ENCODE data around the gene BCL11A. TPM values are rescaled to one million over a fixed set of nuclear protein-coding genes. Genes with fewer than 3 reads are reported as not detected.

The BCL11A gene
- total RNA-seq, 2 experiments from 2014 or later: 0.40 to 0.64 TPM

DNA sequence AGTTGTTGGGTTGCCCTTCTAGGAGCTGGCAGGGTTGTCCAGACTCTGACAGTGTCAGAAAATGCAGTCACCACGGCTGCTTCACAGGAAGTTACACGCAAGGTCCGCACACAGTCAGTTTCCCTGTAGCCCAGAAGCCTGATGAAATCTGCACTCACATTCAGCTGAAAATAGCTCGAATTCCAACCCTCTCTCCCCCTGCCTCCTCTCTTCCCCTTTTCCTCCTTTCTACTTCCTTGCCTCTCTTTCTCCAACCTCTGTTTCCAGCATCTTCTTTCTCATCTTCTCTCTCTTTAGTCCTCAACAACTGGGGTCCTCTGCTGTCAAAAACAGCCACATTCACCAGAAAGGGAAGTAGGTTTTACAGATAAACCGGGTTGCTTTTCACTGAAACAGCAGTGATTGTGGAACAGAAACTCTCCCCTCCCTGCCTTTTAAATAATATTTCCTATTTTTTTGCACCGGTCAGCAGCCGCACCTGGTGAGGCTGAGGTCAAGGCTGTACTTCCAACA lies 69.3 kb downstream of the BCL11A start:
- no peak overlapping the region for H3K27ac Mint-ChIP-seq
- POLR2A ChIA-PET: no interaction called here

DNA sequence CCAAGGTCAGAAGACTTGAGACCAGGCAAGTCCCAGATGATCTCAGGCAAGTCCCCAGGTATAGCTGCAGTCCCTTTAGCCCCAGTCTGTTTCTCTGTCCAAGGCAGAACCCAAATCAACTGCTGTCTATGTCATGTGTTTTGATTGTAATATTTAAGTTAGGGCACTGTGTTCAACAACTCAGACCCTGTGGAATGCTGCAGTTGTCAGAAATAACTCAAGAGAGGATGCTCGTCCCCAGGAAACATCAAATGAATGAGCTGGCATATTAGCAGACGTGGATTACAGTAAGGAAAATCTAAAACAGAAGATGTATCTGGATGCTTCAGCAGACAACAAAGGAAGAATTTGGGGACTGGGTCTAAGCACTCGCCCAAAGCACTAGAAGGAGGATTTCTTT lies 70.1 kb downstream of the BCL11A start:
- POLR2A ChIA-PET: no interaction called here
- no peak for DNase-seq
- Mint-ChIP-seq H3K4me3 (no peak overlapping the region), H3K9me3 (no peaks in the 10 kb centered on the region), H3K4me1 (peaks cover 8% of the 10 kb centered on the region), H3K27me3 (peaks cover 29% of the 10 kb centered on the region), H3K36me3 (no peaks in the 10 kb centered on the region), H3K27ac (no peak overlapping the region)
- ATAC-seq (ENCODE audit: low read depth): no peak

More for the DNA sequence above, 69.3 kb downstream of the BCL11A start:
- Mint-ChIP-seq H3K4me3 (no peak overlapping the region), H3K4me1 (peaks cover 8% of the 10 kb centered on the region), H3K27me3 (peaks cover 29% of the 10 kb centered on the region), H3K9me3 (no peaks in the 10 kb centered on the region), H3K36me3 (no peaks in the 10 kb centered on the region)
- no peak for DNase-seq
- ATAC-seq (ENCODE audit: low read depth): no peak

DNA sequence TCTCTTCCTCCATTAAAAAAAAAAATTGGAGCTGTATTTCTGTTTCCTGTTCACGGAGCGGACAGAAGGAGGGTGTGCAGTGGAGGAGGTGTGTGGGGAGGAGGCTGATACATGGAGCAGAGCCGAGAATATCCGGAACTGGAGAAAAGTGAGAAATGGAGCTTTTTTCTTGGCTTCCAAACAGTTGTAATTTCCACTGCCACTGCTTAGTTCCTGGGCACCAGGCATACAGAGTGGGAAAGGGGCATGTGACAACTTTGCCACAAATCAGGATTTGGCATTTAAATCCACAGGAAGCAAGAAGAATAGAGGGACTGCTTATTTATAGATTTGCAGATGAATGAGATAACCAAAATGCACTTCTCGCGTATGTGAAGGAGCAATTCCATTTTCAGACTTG lies 71.2 kb downstream of the BCL11A start:
- H3K36me3 Mint-ChIP-seq: no peaks in the 10 kb centered on the region
- no peak overlapping the region for H3K4me3 Mint-ChIP-seq
- no peak for ATAC-seq (ENCODE audit: low read depth)
- no peaks in the 10 kb centered on the region for H3K9me3 Mint-ChIP-seq
- H3K27ac Mint-ChIP-seq: no peak overlapping the region
- POLR2A ChIA-PET: no interaction called here
- H3K27me3 Mint-ChIP-seq: peaks cover 27% of the 10 kb centered on the region
- peaks cover 8% of the 10 kb centered on the region for H3K4me1 Mint-ChIP-seq
- DNase-seq: no peak

DNA sequence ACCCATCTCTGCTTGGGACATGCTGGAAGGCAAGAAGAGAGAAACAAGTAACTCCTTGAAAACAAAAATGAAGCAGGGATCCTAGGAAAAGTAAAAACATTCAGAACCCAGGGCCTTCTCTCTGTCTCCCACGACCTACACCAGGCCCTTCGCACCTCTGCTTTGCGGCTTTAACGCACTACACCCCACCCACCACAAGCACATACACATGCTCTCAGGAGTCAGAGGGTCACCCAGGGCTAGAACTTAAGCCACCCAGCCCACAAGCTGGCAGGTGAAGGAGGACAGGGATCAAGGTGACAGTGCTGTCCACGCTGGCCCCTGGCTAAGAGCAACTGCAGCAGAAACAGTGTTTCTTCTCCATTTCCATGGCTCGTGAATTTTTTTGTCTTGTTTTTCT lies 72.2 kb downstream of the BCL11A start:
- POLR2A ChIA-PET: interaction anchor here (0.7 kb wide), 1 partner anchor 17 kb away, joined by 3 read pairs; no protein-coding TSS in a partner anchor
- Mint-ChIP-seq H3K4me1 (peaks cover 8% of the 10 kb centered on the region), H3K36me3 (no peaks in the 10 kb centered on the region), H3K9me3 (no peaks in the 10 kb centered on the region), H3K4me3 (no peak overlapping the region), H3K27me3 (peaks cover 28% of the 10 kb centered on the region), H3K27ac (no peak overlapping the region)
- DNase-seq (no peak), ATAC-seq (ENCODE audit: low read depth) (no peak)

DNA sequence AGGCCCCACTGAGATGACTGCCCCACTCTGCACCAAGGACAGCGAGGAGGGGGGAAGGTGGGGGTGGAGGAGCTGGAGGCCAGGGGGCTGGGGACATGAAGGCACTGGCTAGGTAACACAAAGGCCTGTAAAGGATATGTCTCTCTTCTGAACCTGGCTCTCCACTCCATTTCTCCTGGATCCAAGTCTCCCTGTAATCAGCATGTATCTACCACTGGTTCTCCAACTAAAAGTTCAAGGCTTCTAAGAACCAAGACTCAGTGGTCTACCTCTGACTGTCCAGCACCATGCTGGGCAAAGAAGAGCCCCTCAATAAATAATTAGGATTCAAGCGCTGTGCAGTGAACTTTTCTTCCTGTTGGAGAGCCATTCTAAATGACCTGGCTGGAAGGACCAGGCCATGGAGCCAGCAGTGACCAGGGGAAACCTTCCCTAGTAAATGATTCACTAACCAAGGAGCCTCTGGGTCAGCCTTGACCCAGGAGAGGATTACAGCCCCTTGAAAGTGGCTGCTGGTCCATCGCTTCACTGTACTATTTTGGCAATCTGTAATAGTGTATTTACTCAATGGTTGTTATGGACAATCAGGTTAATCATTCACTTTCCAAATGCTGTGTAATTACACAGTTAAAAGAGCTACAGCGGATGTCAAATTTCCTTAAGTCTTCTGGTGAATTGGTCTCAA lies 73.2 kb downstream of the BCL11A start:
- Mint-ChIP-seq H3K27me3 (peaks cover 26% of the 10 kb centered on the region), H3K9me3 (no peaks in the 10 kb centered on the region), H3K27ac (no peak overlapping the region), H3K36me3 (no peaks in the 10 kb centered on the region), H3K4me1 (peaks cover 8% of the 10 kb centered on the region), H3K4me3 (no peak overlapping the region)
- ATAC-seq (ENCODE audit: low read depth) (no peak), DNase-seq (no peak)
- POLR2A ChIA-PET: no interaction called here

DNA sequence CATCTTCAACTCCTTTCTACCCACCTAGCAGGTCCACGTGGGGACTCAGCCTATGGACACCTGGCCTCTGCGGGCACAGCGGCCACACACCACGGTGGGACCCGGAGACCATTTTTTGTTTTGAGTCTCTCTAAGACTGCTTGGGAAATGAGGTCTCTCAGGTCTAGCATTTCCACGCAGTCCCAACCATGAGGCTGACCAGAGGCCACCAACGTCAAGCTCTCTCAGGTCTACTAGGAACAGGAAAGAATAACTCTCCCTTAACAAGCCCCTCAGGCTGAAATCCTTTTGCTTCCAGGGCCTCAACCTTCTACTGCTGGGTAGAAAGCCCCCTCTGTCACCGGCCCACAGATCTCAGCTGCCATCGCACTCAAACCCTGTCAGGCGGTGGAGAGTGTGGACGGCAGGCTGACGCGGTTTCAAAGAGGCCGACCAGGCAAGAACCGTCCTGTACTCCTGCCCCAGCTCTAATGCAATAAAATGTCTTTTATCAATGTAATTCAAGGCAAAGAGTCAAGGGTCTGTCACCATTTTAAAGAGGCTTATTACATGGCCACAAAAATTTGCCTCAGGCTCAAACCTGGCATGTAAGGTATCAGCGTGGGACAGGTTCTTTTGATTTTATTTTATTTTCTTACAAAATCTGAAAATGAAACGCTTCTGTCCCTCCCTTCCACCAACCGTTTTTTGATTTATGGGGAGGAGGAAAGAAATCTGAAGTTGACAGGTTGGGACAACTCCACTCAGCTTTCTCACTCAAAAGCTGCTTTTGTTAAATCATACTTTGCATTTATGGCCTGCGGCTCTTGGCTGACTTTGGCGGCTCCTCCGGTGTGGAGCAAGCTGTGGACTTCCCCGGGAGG lies 74.0 kb downstream of the BCL11A start:
- no peak overlapping the region for H3K27ac Mint-ChIP-seq
- H3K4me1 Mint-ChIP-seq: peaks cover 7% of the 10 kb centered on the region
- no peak overlapping the region for H3K4me3 Mint-ChIP-seq
- H3K36me3 Mint-ChIP-seq: no peaks in the 10 kb centered on the region
- no peak for ATAC-seq (ENCODE audit: low read depth)
- no peaks in the 10 kb centered on the region for H3K9me3 Mint-ChIP-seq
- peaks cover 24% of the 10 kb centered on the region for H3K27me3 Mint-ChIP-seq
- POLR2A ChIA-PET: no interaction called here
- DNase-seq: no peak

DNA sequence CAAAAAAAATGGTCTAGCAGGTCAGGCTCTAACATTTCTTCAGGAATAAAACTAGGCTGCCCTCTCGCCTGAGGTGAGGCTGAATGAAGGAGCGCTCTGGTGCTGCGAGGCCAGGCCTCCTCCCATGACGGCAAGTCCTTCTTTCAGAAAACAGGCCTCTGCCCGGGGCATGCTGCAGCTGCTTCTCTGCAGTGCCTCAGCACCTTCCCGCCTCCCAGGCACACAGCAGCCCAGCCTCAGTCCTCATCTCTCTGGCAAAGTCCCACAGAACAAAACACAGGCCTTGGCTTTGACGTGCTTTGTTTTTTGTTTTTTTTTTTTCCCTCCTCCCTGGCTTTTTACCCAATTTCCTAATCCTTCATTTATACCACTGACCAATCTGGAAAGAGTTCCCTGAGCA lies 74.8 kb downstream of the BCL11A start:
- no peaks in the 10 kb centered on the region for H3K36me3 Mint-ChIP-seq
- H3K4me1 Mint-ChIP-seq: peaks cover 4% of the 10 kb centered on the region
- no peak overlapping the region for H3K4me3 Mint-ChIP-seq
- H3K27me3 Mint-ChIP-seq: peaks cover 22% of the 10 kb centered on the region
- no peaks in the 10 kb centered on the region for H3K9me3 Mint-ChIP-seq
- no peak overlapping the region for H3K27ac Mint-ChIP-seq
- ATAC-seq (ENCODE audit: low read depth) (no peak), DNase-seq (no peak)
- POLR2A ChIA-PET: no interaction called here

DNA sequence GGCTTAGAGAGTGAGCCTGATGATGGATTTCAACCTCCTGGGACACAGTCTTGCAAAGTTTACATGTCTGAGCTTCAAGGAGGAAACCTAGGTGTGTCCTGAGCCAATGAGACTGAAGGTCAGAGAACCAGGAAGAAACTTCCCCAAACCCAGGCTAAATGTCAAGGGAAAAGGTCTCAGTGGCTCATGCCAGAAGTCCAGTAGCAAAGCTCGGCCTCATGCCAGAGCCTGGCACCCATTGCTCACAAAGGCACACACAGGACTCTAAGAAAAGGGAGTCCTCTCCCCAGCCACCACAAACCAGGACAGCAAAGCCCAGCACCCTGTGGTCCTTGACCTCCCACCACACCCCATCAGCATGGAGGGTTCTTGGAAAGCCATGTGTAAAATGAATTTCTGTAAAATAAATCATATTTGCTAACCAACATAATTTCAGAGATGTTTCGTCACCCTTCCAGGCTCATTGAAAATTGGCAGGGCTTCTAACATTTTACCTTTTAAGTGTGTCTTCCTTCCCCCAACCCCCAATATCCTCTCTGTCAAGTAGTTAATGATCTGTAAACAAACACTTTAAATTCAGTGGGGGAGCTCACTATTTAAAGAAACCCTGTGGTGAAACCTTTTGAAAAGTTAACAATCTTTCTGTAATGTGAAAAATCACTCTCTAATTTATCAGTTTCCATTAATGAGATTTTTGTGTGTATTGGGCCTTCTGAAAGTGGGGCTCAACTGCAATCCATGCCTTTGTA lies 77.1 kb downstream of the BCL11A start:
- Mint-ChIP-seq H3K36me3 (no peaks in the 10 kb centered on the region), H3K9me3 (no peaks in the 10 kb centered on the region), H3K27me3 (peaks cover 6% of the 10 kb centered on the region), H3K4me3 (no peak overlapping the region), H3K4me1 (no peaks in the 10 kb centered on the region), H3K27ac (no peak overlapping the region)
- ATAC-seq (ENCODE audit: low read depth): no peak
- DNase-seq: no peak
- POLR2A ChIA-PET: no interaction called here

DNA sequence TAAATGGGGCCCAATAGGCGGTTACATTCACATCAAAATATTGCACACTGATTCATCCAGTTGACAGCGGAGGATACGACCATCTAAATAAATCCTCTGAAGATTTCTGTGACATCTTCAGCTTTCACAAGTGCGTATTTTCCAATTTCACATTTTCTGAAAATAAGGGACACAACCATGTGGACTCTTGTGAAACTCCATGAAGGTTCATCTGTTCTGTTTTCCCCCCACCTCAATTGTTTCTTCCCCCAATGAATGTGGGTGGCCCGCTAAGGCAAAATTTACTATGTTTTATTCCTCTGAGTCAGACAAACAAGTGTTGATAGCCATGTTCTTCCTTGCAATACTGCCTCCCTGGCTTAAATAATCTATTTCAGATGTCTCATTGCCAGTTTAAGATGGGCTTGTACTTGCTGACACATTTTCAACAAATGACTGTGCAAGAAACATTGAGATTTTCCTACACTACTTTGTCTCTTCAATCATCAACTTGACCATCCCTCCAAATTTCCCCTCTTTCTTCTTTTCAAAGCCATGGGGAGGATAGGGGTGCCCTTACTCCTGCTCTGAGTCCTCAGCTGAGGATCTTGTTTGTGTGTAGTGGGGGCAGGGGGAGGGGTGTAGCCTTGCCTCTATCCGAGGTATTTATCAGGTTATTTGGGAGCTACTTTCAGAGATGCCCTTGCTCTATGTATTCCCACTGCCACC lies 78.2 kb downstream of the BCL11A start:
- Mint-ChIP-seq H3K4me3 (no peak overlapping the region), H3K27me3 (peaks cover 6% of the 10 kb centered on the region), H3K9me3 (no peaks in the 10 kb centered on the region), H3K36me3 (no peaks in the 10 kb centered on the region), H3K4me1 (no peaks in the 10 kb centered on the region), H3K27ac (no peak overlapping the region)
- POLR2A ChIA-PET: no interaction called here
- ATAC-seq (ENCODE audit: low read depth) (no peak), DNase-seq (no peak)

DNA sequence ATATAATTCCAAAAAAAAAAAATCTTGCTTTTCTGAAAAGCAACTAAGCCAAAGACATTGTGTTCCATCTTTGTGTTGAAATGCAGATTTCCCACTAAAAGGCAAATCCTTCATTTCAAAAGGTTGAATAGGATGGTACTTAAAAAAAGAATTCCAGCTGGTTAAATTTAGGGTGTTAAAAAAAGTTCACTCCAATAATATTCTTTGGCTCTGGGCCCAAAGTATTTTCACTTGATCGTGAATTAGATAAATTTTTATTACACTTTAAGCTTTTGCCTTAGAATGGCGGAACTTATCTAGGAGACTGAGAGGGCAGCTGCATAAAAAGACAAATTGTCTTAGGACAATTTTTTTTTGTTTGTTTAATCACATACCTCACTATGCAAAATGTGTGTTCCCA lies 79.2 kb downstream of the BCL11A start:
- no peak for DNase-seq
- ATAC-seq (ENCODE audit: low read depth): no peak
- H3K27me3 Mint-ChIP-seq: peaks cover 6% of the 10 kb centered on the region
- H3K9me3 Mint-ChIP-seq: no peaks in the 10 kb centered on the region
- no peaks in the 10 kb centered on the region for H3K4me1 Mint-ChIP-seq
- no peak overlapping the region for H3K4me3 Mint-ChIP-seq
- no peaks in the 10 kb centered on the region for H3K36me3 Mint-ChIP-seq
- H3K27ac Mint-ChIP-seq: no peak overlapping the region
- POLR2A ChIA-PET: no interaction called here

DNA sequence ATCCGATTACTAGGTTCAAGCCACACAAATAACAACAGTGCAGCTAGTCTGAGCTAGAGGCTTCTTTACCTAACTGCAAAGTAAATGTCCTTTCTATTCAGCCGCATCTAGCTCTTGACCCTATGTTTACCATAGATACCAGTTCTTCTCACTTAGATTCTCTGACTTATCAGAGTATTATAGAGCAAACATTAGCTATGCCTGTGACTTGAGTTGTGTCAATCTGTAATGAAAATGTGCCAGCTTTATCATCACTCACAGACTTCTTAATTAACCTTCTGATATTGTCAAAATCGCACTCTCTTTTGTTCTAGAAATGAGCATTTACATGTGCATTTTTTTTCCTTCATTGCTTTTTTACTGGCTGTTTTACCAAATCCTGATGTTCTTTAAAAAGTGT lies 79.9 kb downstream of the BCL11A start:
- ATAC-seq (ENCODE audit: low read depth): no peak
- no peaks in the 10 kb centered on the region for H3K36me3 Mint-ChIP-seq
- no peaks in the 10 kb centered on the region for H3K9me3 Mint-ChIP-seq
- DNase-seq: no peak
- POLR2A ChIA-PET: no interaction called here
- peaks cover 6% of the 10 kb centered on the region for H3K27me3 Mint-ChIP-seq
- H3K27ac Mint-ChIP-seq: no peak overlapping the region
- no peak overlapping the region for H3K4me3 Mint-ChIP-seq
- peaks cover 2% of the 10 kb centered on the region for H3K4me1 Mint-ChIP-seq

DNA sequence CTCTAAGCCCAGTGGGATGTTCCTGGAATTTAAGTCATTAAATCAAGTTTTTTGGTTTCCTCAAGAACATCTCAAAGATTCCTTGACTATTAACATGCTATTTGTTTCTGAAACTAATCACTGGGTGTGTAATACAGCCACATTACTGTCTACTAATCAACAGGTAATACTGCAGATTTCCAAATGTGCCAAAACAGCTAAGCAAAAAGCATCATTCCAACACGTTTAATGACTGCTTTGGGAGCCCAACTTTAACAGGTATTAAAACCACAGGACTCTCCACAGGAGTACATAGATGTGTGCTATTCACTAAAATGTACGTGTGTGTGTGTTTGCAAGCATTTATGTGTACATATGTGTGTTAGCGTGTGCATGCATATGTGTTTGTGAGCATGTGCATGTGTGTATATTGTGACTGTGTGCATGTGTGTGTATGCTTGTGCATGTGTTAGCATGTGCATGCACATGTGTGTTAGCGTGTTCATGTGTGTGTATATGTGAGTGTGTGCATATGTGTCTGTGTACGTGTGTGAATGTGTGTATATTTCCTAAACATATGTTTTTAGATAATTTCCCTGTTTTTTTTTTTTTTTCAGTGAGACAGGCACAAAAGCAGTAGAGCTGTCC lies 80.7 kb downstream of the BCL11A start:
- DNase-seq (no peak), ATAC-seq (ENCODE audit: low read depth) (no peak)
- Mint-ChIP-seq H3K9me3 (no peaks in the 10 kb centered on the region), H3K4me3 (no peak overlapping the region), H3K4me1 (peaks cover 2% of the 10 kb centered on the region), H3K36me3 (no peaks in the 10 kb centered on the region), H3K27me3 (peaks cover 9% of the 10 kb centered on the region), H3K27ac (no peak overlapping the region)
- POLR2A ChIA-PET: no interaction called here

DNA sequence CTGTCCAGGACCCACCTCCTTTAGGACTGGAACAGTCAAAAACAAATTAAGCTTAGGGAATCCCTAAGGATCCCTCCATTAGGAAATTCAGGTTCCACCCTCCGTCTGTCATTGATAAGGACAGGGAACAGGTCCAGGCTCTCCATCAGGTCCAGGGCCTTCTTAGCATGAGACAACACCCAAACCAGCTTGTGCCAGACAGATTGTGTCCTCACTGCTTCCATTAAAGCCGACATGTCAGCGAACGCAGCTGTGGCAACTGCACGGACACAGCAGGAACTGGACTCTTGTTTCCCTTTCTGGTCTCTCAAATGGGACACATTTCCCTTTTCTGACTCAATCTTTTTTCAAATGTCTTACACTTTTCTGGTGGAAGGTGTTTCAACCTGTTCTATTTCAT lies 81.4 kb downstream of the BCL11A start:
- H3K27ac Mint-ChIP-seq: no peak overlapping the region
- peaks cover 2% of the 10 kb centered on the region for H3K4me1 Mint-ChIP-seq
- H3K4me3 Mint-ChIP-seq: no peak overlapping the region
- DNase-seq: no peak
- peaks cover 9% of the 10 kb centered on the region for H3K27me3 Mint-ChIP-seq
- H3K9me3 Mint-ChIP-seq: no peaks in the 10 kb centered on the region
- no peak for ATAC-seq (ENCODE audit: low read depth)
- no peaks in the 10 kb centered on the region for H3K36me3 Mint-ChIP-seq
- POLR2A ChIA-PET: no interaction called here
